Measurements from ENCODE around the gene OPCML. TPM values are rescaled to one million over a fixed set of nuclear protein-coding genes. Genes with fewer than 3 reads are reported as not detected.

The OPCML gene
- total and polyA plus RNA-seq, 2 donors (not counting 1 experiment from before 2014, with no cell fraction given): 0.99 to 2.8 TPM

GRCh38 chr11:133235381-133235780 lies 296.9 kb downstream of the OPCML start:
- Histone ChIP-seq H3K36me3 (ENCODE audit: control insufficient read depth, insufficient read depth, low read length) (no peaks in the 10 kb centered on the region), H3K27me3 (ENCODE audit: control insufficient read depth, insufficient read depth, low read length) (no peaks in the 10 kb centered on the region), H3K4me3 (replicated peaks in 1 of 4; ENCODE audit: control extremely low read depth in 1 of 4, insufficient read depth in 1 of 4, low read depth in 3 of 4, low read length in 4 of 4) (no peak overlapping the region), H3K4me1 (ENCODE audit: control insufficient read depth, extremely low read depth, insufficient read depth, low read length) (no peaks in the 10 kb centered on the region), H3K9me3 (ENCODE audit: control insufficient read depth, insufficient read depth, low read depth, low read length) (no peaks in the 10 kb centered on the region), H3K27ac (ENCODE audit: insufficient read depth, low read length) (no peak overlapping the region), H3K79me2 (ENCODE audit: control insufficient read depth, insufficient read depth, low read length) (no peaks in the 10 kb centered on the region), H4K20me1 (ENCODE audit: control insufficient read depth, extremely low read depth, insufficient read depth, low read length) (no peaks in the 10 kb centered on the region), H2AFZ (ENCODE audit: low read length) (no peak overlapping the region), H3K4me2 (ENCODE audit: extremely low read depth, insufficient read depth, low read length) (no peak overlapping the region), H3K9ac (ENCODE audit: insufficient read depth, low read length) (no peak overlapping the region)
- DNase-seq (ENCODE audit: low read depth in 2 of 2): no peak
- TF ChIP-seq EZH2 (IDR thresholded peaks at IDR 0.05; ENCODE audit: low read length, missing control alignments) (no peak), CTCF (conservative IDR thresholded peaks at IDR 0.05 in 1 of 2, IDR thresholded peaks at IDR 0.05 in 1 of 2; ENCODE audit: low read depth in 1 of 2, low read length in 2 of 2) (no peak)

GRCh38 chr11:133234883-133235282 lies 297.4 kb downstream of the OPCML start:
- no peak overlapping the region for H3K4me2 ChIP-seq (ENCODE audit: extremely low read depth, insufficient read depth, low read length)
- H3K4me3 ChIP-seq (replicated peaks in 1 of 4; ENCODE audit: control extremely low read depth in 1 of 4, insufficient read depth in 1 of 4, low read depth in 3 of 4, low read length in 4 of 4): no peak overlapping the region
- no peak for TF ChIP-seq CTCF (conservative IDR thresholded peaks at IDR 0.05 in 1 of 2, IDR thresholded peaks at IDR 0.05 in 1 of 2; ENCODE audit: low read depth in 1 of 2, low read length in 2 of 2)
- no peak for TF ChIP-seq EZH2 (IDR thresholded peaks at IDR 0.05; ENCODE audit: low read length, missing control alignments)
- no peaks in the 10 kb centered on the region for H3K4me1 ChIP-seq (ENCODE audit: control insufficient read depth, extremely low read depth, insufficient read depth, low read length)
- H3K36me3 ChIP-seq (ENCODE audit: control insufficient read depth, insufficient read depth, low read length): no peaks in the 10 kb centered on the region
- no peaks in the 10 kb centered on the region for H3K27me3 ChIP-seq (ENCODE audit: control insufficient read depth, insufficient read depth, low read length)
- no peak overlapping the region for H3K9ac ChIP-seq (ENCODE audit: insufficient read depth, low read length)
- no peak overlapping the region for H3K27ac ChIP-seq (ENCODE audit: insufficient read depth, low read length)
- no peaks in the 10 kb centered on the region for H3K79me2 ChIP-seq (ENCODE audit: control insufficient read depth, insufficient read depth, low read length)
- H2AFZ ChIP-seq (ENCODE audit: low read length): no peak overlapping the region
- no peak for DNase-seq (ENCODE audit: low read depth in 2 of 2)
- no peaks in the 10 kb centered on the region for H4K20me1 ChIP-seq (ENCODE audit: control insufficient read depth, extremely low read depth, insufficient read depth, low read length)
- no peaks in the 10 kb centered on the region for H3K9me3 ChIP-seq (ENCODE audit: control insufficient read depth, insufficient read depth, low read depth, low read length)

GRCh38 chr11:133232665-133233064 lies 299.6 kb downstream of the OPCML start:
- Histone ChIP-seq H3K27me3 (ENCODE audit: control insufficient read depth, insufficient read depth, low read length) (no peaks in the 10 kb centered on the region), H3K36me3 (ENCODE audit: control insufficient read depth, insufficient read depth, low read length) (no peaks in the 10 kb centered on the region), H3K79me2 (ENCODE audit: control insufficient read depth, insufficient read depth, low read length) (no peaks in the 10 kb centered on the region), H3K4me1 (ENCODE audit: control insufficient read depth, extremely low read depth, insufficient read depth, low read length) (no peaks in the 10 kb centered on the region), H3K27ac (ENCODE audit: insufficient read depth, low read length) (no peak overlapping the region), H3K9ac (ENCODE audit: insufficient read depth, low read length) (no peak overlapping the region), H3K9me3 (ENCODE audit: control insufficient read depth, insufficient read depth, low read depth, low read length) (no peaks in the 10 kb centered on the region), H2AFZ (ENCODE audit: low read length) (no peak overlapping the region), H3K4me2 (ENCODE audit: extremely low read depth, insufficient read depth, low read length) (no peak overlapping the region), H3K4me3 (replicated peaks in 1 of 4; ENCODE audit: control extremely low read depth in 1 of 4, insufficient read depth in 1 of 4, low read depth in 3 of 4, low read length in 4 of 4) (no peak overlapping the region), H4K20me1 (ENCODE audit: control insufficient read depth, extremely low read depth, insufficient read depth, low read length) (no peaks in the 10 kb centered on the region)
- no peak for DNase-seq (ENCODE audit: low read depth in 2 of 2)
- TF ChIP-seq CTCF (conservative IDR thresholded peaks at IDR 0.05 in 1 of 2, IDR thresholded peaks at IDR 0.05 in 1 of 2; ENCODE audit: low read depth in 1 of 2, low read length in 2 of 2) (no peak), EZH2 (IDR thresholded peaks at IDR 0.05; ENCODE audit: low read length, missing control alignments) (no peak)
